Skin epidermis (tissue), 12 donors: ENCODE data around the gene MAP2K7.
"Not testable (repeated sequence)": the region's sequence is repeated elsewhere in the genome, so short reads cannot be mapped to it uniquely, and the experiment has no call there.

Experiments used
- H3K27ac ChIP-seq, 21 experiments: fragments of 200-600 bp; sonication (generic) in 11 of 21; one replicate each; pipeline ENCODE4 v1.5.0; 2020; ENCODE audit warnings: mild to moderate bottlenecking in 3 of 21, inconsistent platforms in 2 of 21, moderate library complexity in 2 of 21
- H3K4me3 ChIP-seq, 7 experiments: fragments of 200-600 bp; sonication (generic) in 2 of 7; one replicate each; pipeline ENCODE4 v1.5.0; 2020; ENCODE audit warnings: inconsistent platforms in 2 of 7, mild to moderate bottlenecking in 2 of 7, moderate library complexity in 1 of 7

MAP2K7 gene

GRCh38 chr19:7903244-7904073 lies at the start of gene MAP2K7:
MAP2K7 (plus strand) TSS chr19:7903877; CDS start chr19:7903945, 68 bp downstream.
- H3K27ac ChIP-seq, result peak within 1 kb of the TSS; percentile 64 to 95 (median 91)
- peak within 1 kb of the TSS; percentile 61 to 91 (median 83) for H3K4me3 ChIP-seq

- Histone ChIP-seq H3K4me3 (no peak overlapping the region), H3K27ac (no peak overlapping the region)
These were observed 48.1 kb upstream of the MAP2K7 start for GRCh38 chr19:7855426-7856108.

GRCh38 chr19:7856109-7856591 lies 47.5 kb upstream of the MAP2K7 start:
- Histone ChIP-seq H3K27ac (no peak overlapping the region), H3K4me3 (no peak overlapping the region)

GRCh38 chr19:7856679-7857663 lies 46.7 kb upstream of the MAP2K7 start:
- Histone ChIP-seq H3K27ac (no peak overlapping the region), H3K4me3 (no peak overlapping the region)

- Histone ChIP-seq H3K4me3 (no peak overlapping the region), H3K27ac (no peak overlapping the region)
These were observed 46.0 kb upstream of the MAP2K7 start for GRCh38 chr19:7857727-7858108.

GRCh38 chr19:7858109-7858770 lies 45.4 kb upstream of the MAP2K7 start:
- Histone ChIP-seq H3K4me3 (no peak overlapping the region), H3K27ac (no peak overlapping the region)

GRCh38 chr19:7859087-7859486 lies 44.6 kb upstream of the MAP2K7 start:
- not testable (repeated sequence) for H3K4me3 ChIP-seq, H3K27ac ChIP-seq

- no peak overlapping the region for H3K27ac ChIP-seq
- H3K4me3 ChIP-seq, result no peak overlapping the region
These were observed 43.6 kb upstream of the MAP2K7 start for GRCh38 chr19:7859831-7860713.

GRCh38 chr19:7860714-7861618 lies 42.7 kb upstream of the MAP2K7 start:
- Histone ChIP-seq H3K27ac (no peak overlapping the region), H3K4me3 (no peak overlapping the region)

GRCh38 chr19:7861619-7862412 lies 41.9 kb upstream of the MAP2K7 start:
- Histone ChIP-seq H3K27ac (no peak overlapping the region), H3K4me3 (peak overlapping the region in 6 of 7 experiments; percentile 6 to 36 (median 14))

- H3K4me3 ChIP-seq, result peak overlapping the region in 6 of 7 experiments; percentile 6 to 36 (median 14)
- no peak overlapping the region for H3K27ac ChIP-seq
These were observed 41.2 kb upstream of the MAP2K7 start for GRCh38 chr19:7862413-7862951.

- Histone ChIP-seq H3K4me3 (peak overlapping the region in 1 of 7 experiments; percentile 6), H3K27ac (no peak overlapping the region)
These were observed 40.3 kb upstream of the MAP2K7 start for GRCh38 chr19:7863157-7863970.

- Histone ChIP-seq H3K27ac (no peak overlapping the region), H3K4me3 (no peak overlapping the region)
These were observed 39.5 kb upstream of the MAP2K7 start for GRCh38 chr19:7863971-7864689.

GRCh38 chr19:7864690-7865074 lies 39.0 kb upstream of the MAP2K7 start:
- Histone ChIP-seq H3K27ac (no peak overlapping the region), H3K4me3 (no peak overlapping the region)
